Astrocyte of the spinal cord (primary cell): ENCODE measurements around the gene ALG11.
A peak's percentile ranks its signal among the peaks of the same experiment; 100 is the strongest.

Experiments used
- DNase-seq: peaks from one replicate; pipeline ENCODE4 v3.0.0; 2011; ENCODE audit warnings: low read depth, low spot score
- H3K4me3 ChIP-seq: 2 replicates; pipeline ENCODE4 v1.5.1; 2011; ENCODE audit warnings: low read depth, mild to moderate bottlenecking, low read length, moderate library complexity
- CTCF ChIP-seq: IDR thresholded peaks from 2 replicates; pipeline ENCODE4 v1.5.1; 2012; ENCODE audit warnings: low read depth, mild to moderate bottlenecking, low read length, inconsistent platforms
- in situ Hi-C: cut with HindIII; loops from 2 replicates; pipeline ENCODE4 v1.10.0; 2017; ENCODE audit warnings: low sequenced_read_pairs

Gene ALG11

DNA sequence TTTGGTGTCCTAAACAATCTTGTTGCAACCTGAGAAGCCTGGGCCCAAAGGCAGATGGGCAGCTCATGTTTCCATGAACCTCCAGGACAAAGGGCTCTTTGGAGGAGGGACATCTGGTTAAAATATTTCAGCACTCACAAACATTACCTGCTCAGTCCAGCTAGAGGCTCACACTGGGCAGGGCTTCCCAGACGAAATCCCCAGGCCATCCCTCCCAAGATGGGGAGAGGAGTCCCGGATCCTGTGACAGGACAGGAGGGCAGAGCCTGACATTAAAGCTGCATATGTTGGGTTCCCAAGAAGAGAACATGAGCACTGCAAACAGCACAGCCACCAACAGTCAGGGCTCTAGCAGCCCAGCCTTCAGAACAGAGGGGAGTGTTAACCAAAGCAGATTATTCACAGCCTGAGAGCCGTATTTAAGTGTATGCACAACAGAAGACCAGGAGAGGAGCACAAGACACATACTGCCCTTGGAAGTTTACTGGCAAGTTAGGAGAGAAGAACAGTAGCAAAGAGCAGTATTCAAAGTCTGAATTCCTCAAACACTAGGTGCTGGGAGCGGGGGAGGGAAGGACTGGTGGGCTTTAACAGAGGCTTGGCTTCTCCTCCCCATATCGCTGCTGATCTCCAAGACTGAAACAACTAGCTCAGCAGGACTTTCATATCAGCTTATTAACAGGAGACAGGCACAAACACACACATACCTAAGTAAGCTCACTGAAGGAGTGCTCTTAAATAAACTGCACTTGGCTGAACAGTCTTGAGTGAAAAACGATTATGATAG is 13.3 kb upstream of the ALG11 start:
- H3K4me3 ChIP-seq, result no peak overlapping the region
- DNase-seq, result no peak
- no peak for TF ChIP-seq CTCF
- in situ Hi-C loops, result no loop called here

GRCh38 chr13:51999510-51999911 is 12.7 kb upstream of the ALG11 start:
- in situ Hi-C loops, result no loop called here
- H3K4me3 ChIP-seq, result no peak overlapping the region
- no peak for TF ChIP-seq CTCF
- DNase-seq, result no peak

DNA sequence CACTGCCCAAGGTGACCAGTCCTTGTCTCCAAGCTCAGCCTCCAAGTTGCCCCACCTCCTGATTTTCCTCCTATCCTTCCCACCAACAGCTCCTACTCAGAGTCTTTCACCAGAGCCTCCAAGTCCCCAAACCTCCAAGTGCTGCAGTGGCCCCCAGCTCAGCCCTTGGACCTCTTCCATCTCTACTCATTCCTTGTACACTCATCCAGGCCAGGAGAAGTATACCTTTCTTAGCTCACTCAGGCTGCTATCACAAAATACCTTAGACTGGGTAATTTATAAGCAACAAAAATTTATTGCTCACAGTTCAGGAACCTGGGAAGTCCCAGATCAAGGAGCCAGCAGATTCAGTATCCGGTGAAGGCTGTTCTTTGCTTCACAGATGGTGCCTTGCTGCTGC is 12.3 kb upstream of the ALG11 start:
- H3K4me3 ChIP-seq, result no peak overlapping the region
- DNase-seq, result no peak
- in situ Hi-C loops, result no loop called here
- no peak for TF ChIP-seq CTCF

- no peak overlapping the region for H3K4me3 ChIP-seq
- DNase-seq, result peak; percentile 54
- peak; percentile 73 for TF ChIP-seq CTCF
- in situ Hi-C loops, result no loop called here
These were observed 11.0 kb upstream of the ALG11 start for GRCh38 chr13:52001120-52001731.

- in situ Hi-C loops, result no loop called here
- TF ChIP-seq CTCF, result no peak
- H3K4me3 ChIP-seq, result no peak overlapping the region
- DNase-seq, result no peak
These were observed 9.8 kb upstream of the ALG11 start for GRCh38 chr13:52002361-52002760.

- no peak for TF ChIP-seq CTCF
- H3K4me3 ChIP-seq, result no peak overlapping the region
- DNase-seq, result no peak
- in situ Hi-C loops, result no loop called here
These were observed 8.7 kb upstream of the ALG11 start for GRCh38 chr13:52003541-52003940.
